Tibial nerve (tissue), 3 donors: ENCODE results near the gene TRIM24.

Experiments
- EP300 ChIP-seq, 2 donors: sonication (generic); formaldehyde crosslinking; IDR thresholded peaks; one replicate each; pipeline ENCODE4 v1.6.1; 2017; ENCODE audit warnings: antibody characterized with exemption in 2 of 2, mild to moderate bottlenecking in 1 of 2
- POLR2A ChIP-seq, 2 donors: fragments of 450-650 bp; IDR thresholded peaks; one replicate each; pipeline ENCODE4 v1.6.1; 2017; ENCODE audit warnings: antibody characterized with exemption in 2 of 2, mild to moderate bottlenecking in 2 of 2, moderate library complexity in 2 of 2

GRCh38 chr7:138475377-138475776, 15.3 kb downstream of the TRIM24 start:
- TF ChIP-seq POLR2A (IDR thresholded peaks at IDR 0.05) (no peak), EP300 (IDR thresholded peaks at IDR 0.05) (no peak)
